ENCODE measurements around the gene RBMS3.

Gene RBMS3

GRCh38 chr3:29502771-29503170 is 221.9 kb downstream of the RBMS3 start:
- no peak for TF ChIP-seq CTCF (IDR thresholded peaks at IDR 0.05; ENCODE audit: control insufficient read depth, extremely low read depth, insufficient read depth)
- DNase-seq (ENCODE audit: low read depth), result no peak
- no peak overlapping the region for H3K4me3 ChIP-seq (ENCODE audit: low read depth, low read length)

GRCh38 chr3:29503314-29503713 is 222.4 kb downstream of the RBMS3 start:
- DNase-seq (ENCODE audit: low read depth), result no peak
- TF ChIP-seq CTCF (IDR thresholded peaks at IDR 0.05; ENCODE audit: control insufficient read depth, extremely low read depth, insufficient read depth), result no peak
- no peak overlapping the region for H3K4me3 ChIP-seq (ENCODE audit: low read depth, low read length)

GRCh38 chr3:29503958-29504357 is 223.1 kb downstream of the RBMS3 start:
- no peak for TF ChIP-seq CTCF (IDR thresholded peaks at IDR 0.05; ENCODE audit: control insufficient read depth, extremely low read depth, insufficient read depth)
- DNase-seq (ENCODE audit: low read depth), result no peak
- no peak overlapping the region for H3K4me3 ChIP-seq (ENCODE audit: low read depth, low read length)

- no peak for DNase-seq (ENCODE audit: low read depth)
- H3K4me3 ChIP-seq (ENCODE audit: low read depth, low read length), result no peak overlapping the region
- TF ChIP-seq CTCF (IDR thresholded peaks at IDR 0.05; ENCODE audit: control insufficient read depth, extremely low read depth, insufficient read depth), result no peak
These were observed 225.6 kb downstream of the RBMS3 start for GRCh38 chr3:29506502-29506901.

- no peak overlapping the region for H3K4me3 ChIP-seq (ENCODE audit: low read depth, low read length)
- no peak for DNase-seq (ENCODE audit: low read depth)
- TF ChIP-seq CTCF (IDR thresholded peaks at IDR 0.05; ENCODE audit: control insufficient read depth, extremely low read depth, insufficient read depth), result no peak
These were observed 230.8 kb downstream of the RBMS3 start for GRCh38 chr3:29511701-29512100.

- H3K4me3 ChIP-seq (ENCODE audit: low read depth, low read length), result no peak overlapping the region
- no peak for TF ChIP-seq CTCF (IDR thresholded peaks at IDR 0.05; ENCODE audit: control insufficient read depth, extremely low read depth, insufficient read depth)
- no peak for DNase-seq (ENCODE audit: low read depth)
These were observed 231.8 kb downstream of the RBMS3 start for GRCh38 chr3:29512641-29513040.

GRCh38 chr3:29513236-29513635 is 232.4 kb downstream of the RBMS3 start:
- TF ChIP-seq CTCF (IDR thresholded peaks at IDR 0.05; ENCODE audit: control insufficient read depth, extremely low read depth, insufficient read depth), result no peak
- DNase-seq (ENCODE audit: low read depth), result no peak
- no peak overlapping the region for H3K4me3 ChIP-seq (ENCODE audit: low read depth, low read length)

All from LNCaP clone FGC (cell line).